Retinal pigment epithelial cell (primary cell): ENCODE results near the gene UGT2B28.
"Not testable (repeated sequence)": the region's sequence is repeated elsewhere in the genome, so short reads cannot be mapped to it uniquely, and the experiment has no call there.

ENCODE experiments used
- DNase-seq: peaks from one replicate; pipeline ENCODE4 v3.0.0-alpha.2; 2010; ENCODE audit warnings: low read depth
- H3K4me3 ChIP-seq: 2 replicates; pipeline ENCODE4 v1.5.1; 2011; ENCODE audit warnings: mild to moderate bottlenecking, low read length, control low read depth, moderate library complexity
- CTCF ChIP-seq: conservative IDR thresholded peaks from 2 replicates; pipeline ENCODE4 v1.5.1; 2011; ENCODE audit warnings: low read depth, low read length, control low read depth, inconsistent platforms

The UGT2B28 gene

DNA sequence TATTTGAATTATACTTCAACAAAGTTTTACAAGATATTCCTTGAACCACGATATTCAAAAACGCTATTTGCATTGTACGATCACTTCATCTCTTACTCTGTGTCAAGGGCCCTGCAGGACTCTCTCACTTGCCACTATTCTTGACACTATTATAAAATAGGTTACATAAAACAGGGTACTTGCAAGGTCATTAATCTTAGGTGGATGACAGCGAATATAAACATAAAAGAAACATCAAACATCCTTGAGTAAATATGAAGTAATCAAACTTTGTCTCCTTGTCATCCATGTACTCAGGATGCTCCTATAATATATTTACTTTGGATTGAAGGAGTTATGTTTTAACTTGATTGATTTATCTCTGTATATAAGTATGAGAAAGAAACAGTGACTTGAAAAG is at the start of gene UGT2B28:
Gene UGT2B28 (plus strand): TSS at position 395 of the 400 bp plus-strand sequence. CDS start 26 bp downstream, outside the sequence.
- not testable (repeated sequence) for DNase-seq, H3K4me3 ChIP-seq

DNA sequence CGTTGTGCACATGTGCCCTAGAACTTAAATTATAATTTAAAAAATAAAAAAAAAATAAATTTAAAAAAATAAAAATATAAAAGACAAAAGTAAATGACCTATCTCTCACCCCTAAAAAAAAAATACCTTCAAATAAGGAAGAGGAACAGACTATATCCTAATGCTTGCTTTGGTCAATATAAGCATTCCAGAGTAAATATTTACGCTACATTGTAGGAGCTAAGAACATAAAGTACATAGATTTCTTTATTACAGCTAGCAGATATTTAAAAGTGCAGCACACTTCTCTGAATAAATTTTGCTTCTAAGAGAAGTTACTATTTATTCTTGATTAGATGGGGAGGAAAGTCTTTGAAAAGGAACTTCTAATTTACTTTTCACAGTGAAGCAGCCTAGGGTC is 41.2 kb upstream of the UGT2B28 start:
- DNase-seq: no peak
- no peak overlapping the region for H3K4me3 ChIP-seq
- no peak for TF ChIP-seq CTCF

- H3K4me3 ChIP-seq: no peak overlapping the region
- no peak for DNase-seq
- no peak for TF ChIP-seq CTCF
Measured at GRCh38 chr4:69239557-69240168, 40.6 kb upstream of the UGT2B28 start.

GRCh38 chr4:69240787-69241186 is 39.5 kb upstream of the UGT2B28 start:
- not testable (repeated sequence) for DNase-seq, H3K4me3 ChIP-seq

GRCh38 chr4:69241746-69242145 is 38.5 kb upstream of the UGT2B28 start:
- not testable (repeated sequence) for DNase-seq, H3K4me3 ChIP-seq

- DNase-seq: not testable (repeated sequence)
Measured at GRCh38 chr4:69242562-69243240, 37.6 kb upstream of the UGT2B28 start.

DNA sequence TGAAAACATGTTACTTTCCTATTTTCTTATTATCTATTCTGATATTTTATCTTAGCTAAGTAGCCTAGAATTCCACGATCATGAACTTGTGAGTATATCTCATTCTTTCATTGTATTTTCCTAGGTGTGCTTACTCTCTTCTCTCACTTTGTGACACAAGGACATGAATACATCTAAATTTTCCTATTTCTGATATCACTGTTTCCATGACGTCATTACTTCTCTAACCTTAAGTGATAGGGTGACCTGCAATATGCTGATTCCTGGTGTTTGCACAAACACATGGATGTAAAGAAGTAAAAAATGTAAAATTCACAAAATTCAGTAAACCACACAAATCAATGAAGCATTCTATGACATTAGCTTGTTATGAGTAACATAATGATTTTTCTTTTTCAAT is 29.4 kb upstream of the UGT2B28 start:
- DNase-seq: not testable (repeated sequence)

More at GRCh38 chr4:69242562-69243240, 37.6 kb upstream of the UGT2B28 start:
- H3K4me3 ChIP-seq: not testable (repeated sequence)

DNA sequence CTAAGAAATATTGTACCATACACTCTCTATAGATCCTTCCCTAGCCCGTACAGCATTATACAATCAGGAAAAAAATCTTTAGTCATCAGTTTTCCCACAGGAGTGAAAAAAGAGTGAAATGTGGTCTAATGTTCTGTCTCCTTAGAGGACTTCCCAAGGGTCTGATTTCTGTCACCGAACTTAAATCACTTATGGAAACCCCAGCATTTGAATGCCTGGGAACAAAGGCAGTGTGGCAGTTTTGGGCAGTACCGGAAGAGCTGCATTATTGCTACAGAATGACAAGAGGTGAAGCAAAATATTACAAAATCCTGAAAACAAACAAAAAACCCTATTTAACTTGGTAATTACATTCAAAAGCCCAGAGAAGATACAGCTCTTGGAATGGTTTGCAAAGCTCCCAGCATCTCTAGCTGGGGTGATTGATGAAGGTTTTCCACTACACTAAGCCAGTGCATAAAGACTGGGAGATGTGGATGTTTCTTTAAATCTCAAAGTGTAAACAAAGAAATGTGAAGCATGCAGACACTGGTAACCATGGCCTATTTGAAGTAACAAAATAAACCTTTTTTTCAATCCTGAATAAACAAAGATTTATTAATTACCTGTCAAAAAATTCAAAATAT is 27.0 kb upstream of the UGT2B28 start:
- DNase-seq, H3K4me3 ChIP-seq: not testable (repeated sequence)

More for the DNA sequence above, 29.4 kb upstream of the UGT2B28 start:
- not testable (repeated sequence) for H3K4me3 ChIP-seq

- not testable (repeated sequence) for H3K4me3 ChIP-seq, DNase-seq
Measured at GRCh38 chr4:69268612-69269011, 11.7 kb upstream of the UGT2B28 start.

- not testable (repeated sequence) for H3K4me3 ChIP-seq, DNase-seq
Measured at GRCh38 chr4:69296356-69296755, 16.1 kb downstream of the UGT2B28 start.

DNA sequence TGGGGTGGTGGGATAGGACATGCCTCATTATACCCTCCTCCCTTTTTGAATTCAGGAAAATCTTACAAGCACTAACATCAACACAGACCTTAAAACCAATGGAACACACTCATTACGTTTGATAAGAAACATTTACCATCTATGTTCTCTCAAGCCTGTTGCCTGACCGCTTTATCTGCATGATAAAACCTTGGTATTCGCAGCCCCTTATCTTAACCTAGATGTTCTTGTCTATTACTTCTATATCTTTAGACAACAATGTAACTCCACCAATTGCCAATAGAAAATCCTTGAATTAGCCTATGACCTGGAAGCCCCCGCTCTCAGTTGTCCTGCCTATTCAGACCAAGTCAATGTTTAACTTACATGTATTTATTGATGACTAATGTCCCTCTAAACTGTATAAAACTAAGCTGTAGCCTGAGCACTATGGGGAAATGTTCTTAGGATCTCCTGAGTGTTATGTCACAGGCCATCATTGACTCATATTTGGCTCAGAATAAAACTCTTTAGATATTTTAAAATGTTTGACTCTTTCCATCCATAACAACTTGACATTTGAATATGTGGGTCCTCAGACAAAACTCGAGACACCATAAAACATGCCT is 28.3 kb downstream of the UGT2B28 start:
- not testable (repeated sequence) for H3K4me3 ChIP-seq, DNase-seq

GRCh38 chr4:69309549-69310076 is 29.3 kb downstream of the UGT2B28 start:
- not testable (repeated sequence) for DNase-seq, H3K4me3 ChIP-seq

DNA sequence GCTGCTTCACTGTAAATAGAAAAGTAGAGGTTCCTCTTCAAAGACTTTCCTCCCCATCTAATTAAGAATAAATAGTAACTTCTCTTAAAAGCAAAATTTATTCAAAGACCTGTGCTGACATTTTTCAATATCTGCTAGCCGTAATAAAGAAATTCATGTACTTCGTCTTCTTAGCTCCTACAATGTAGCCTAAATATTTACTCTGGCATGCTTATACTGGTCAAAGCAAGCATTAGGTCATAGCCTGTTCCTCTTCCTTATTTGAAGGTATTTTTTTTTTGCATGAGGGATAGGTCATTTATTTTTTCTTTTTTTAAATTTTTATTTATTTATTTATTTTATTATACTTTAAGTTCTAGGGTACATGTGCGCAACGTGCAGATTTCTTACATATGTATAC is 30.0 kb downstream of the UGT2B28 start:
- H3K4me3 ChIP-seq: not testable (repeated sequence)

More for the DNA sequence above, 30.0 kb downstream of the UGT2B28 start:
- not testable (repeated sequence) for DNase-seq
